GM18873 (cell line): Measurements from ENCODE around the gene DNAH11.
"Not testable (repeated sequence)": the region's sequence is repeated elsewhere in the genome, so short reads cannot be mapped to it uniquely, and the experiment has no call there.

Experiments
- ATAC-seq: cut with Tn5 transposase; IDR thresholded peaks from one replicate; pipeline ENCODE4 v1.9.1; 2021; ENCODE audit warnings: mild to moderate bottlenecking, moderate library complexity, moderate number of reproducible peaks; ENCODE audit not compliant: unreplicated experiment, low FRiP score

DNAH11 gene

GRCh38 chr7:21915140-21915539, 372.3 kb downstream of the DNAH11 start:
- no peak for ATAC-seq

- ATAC-seq, result no peak
These were observed 373.3 kb downstream of the DNAH11 start for GRCh38 chr7:21916176-21916575.

- no peak for ATAC-seq
These were observed 373.8 kb downstream of the DNAH11 start for GRCh38 chr7:21916629-21917028.

- ATAC-seq, result no peak
These were observed 375.4 kb downstream of the DNAH11 start for GRCh38 chr7:21918216-21918615.

- ATAC-seq, result no peak
These were observed 378.1 kb downstream of the DNAH11 start for GRCh38 chr7:21920936-21921335.

GRCh38 chr7:21922605-21923004, 379.8 kb downstream of the DNAH11 start:
- no peak for ATAC-seq

GRCh38 chr7:21923658-21924057, 380.8 kb downstream of the DNAH11 start:
- ATAC-seq, result no peak

GRCh38 chr7:21926448-21926847, 383.6 kb downstream of the DNAH11 start:
- ATAC-seq, result no peak

- ATAC-seq, result no peak
These were observed 384.9 kb downstream of the DNAH11 start for GRCh38 chr7:21927693-21928092.

GRCh38 chr7:21933293-21933692, 390.5 kb downstream of the DNAH11 start:
- not testable (repeated sequence) for ATAC-seq

GRCh38 chr7:21934808-21935207, 392.0 kb downstream of the DNAH11 start:
- ATAC-seq, result no peak

GRCh38 chr7:21938463-21938862, 395.6 kb downstream of the DNAH11 start:
- ATAC-seq, result no peak

GRCh38 chr7:21939136-21939857, 396.5 kb downstream of the DNAH11 start:
- ATAC-seq, result peak; percentile 75

- ATAC-seq, result no peak
These were observed 397.1 kb downstream of the DNAH11 start for GRCh38 chr7:21939858-21940372.

GRCh38 chr7:21941611-21942141, 398.8 kb downstream of the DNAH11 start:
- no peak for ATAC-seq

GRCh38 chr7:21942955-21943354, 400.1 kb downstream of the DNAH11 start:
- ATAC-seq, result no peak

GRCh38 chr7:21943436-21943835, 400.6 kb downstream of the DNAH11 start:
- no peak for ATAC-seq

- ATAC-seq, result no peak
These were observed 402.0 kb downstream of the DNAH11 start for GRCh38 chr7:21944616-21945453.

GRCh38 chr7:21945454-21946221, 402.8 kb downstream of the DNAH11 start, which contains the start of gene CDCA7L:
Gene CDCA7L, minus strand, starts transcription at chr7:21945899. Its CDS starts 95 bp downstream, at chr7:21945804.
- peak; percentile 81 for ATAC-seq

GRCh38 chr7:21946222-21946709, 403.4 kb downstream of the DNAH11 start:
- no peak for ATAC-seq
